Activated T-helper 1 cell treated with anti-CD3 and anti-CD28 coated beads, Interleukin-12 subunit alpha, Interleukin-12 subunit beta, Interleukin-2, Interleukin-4 antibody, amounts not matched to agents 30 ng/mL and 10 ng/mL and 1 ng/mL, durations not matched to agents 14 hours and 24 hours and 36 hours (primary cell): ENCODE measurements around the gene SRRD. TPM values are rescaled to one million over a fixed set of nuclear protein-coding genes. Genes with fewer than 3 reads are reported as not detected.

ENCODE experiments used
- DNase-seq: peaks from one replicate; pipeline ENCODE4 v3.0.0; 2021; ENCODE audit warnings: low spot score
- H3K27ac Mint-ChIP-seq: one replicate; pipeline ENCODE4 v1.8.0; 2021; ENCODE audit warnings: mild to moderate bottlenecking, mixed read lengths
- H3K27me3 Mint-ChIP-seq: one replicate; pipeline ENCODE4 v1.8.0; 2022; ENCODE audit warnings: mild to moderate bottlenecking, moderate library complexity, mixed read lengths; ENCODE audit not compliant: insufficient read depth
- H3K36me3 Mint-ChIP-seq: one replicate; pipeline ENCODE4 v1.8.0; 2021; ENCODE audit warnings: low read depth, mixed read lengths
- H3K4me1 Mint-ChIP-seq: one replicate; pipeline ENCODE4 v1.8.0; 2021; ENCODE audit warnings: low read depth, mixed read lengths
- H3K4me3 Mint-ChIP-seq: one replicate; pipeline ENCODE4 v1.8.0; 2021; ENCODE audit warnings: mild to moderate bottlenecking, moderate library complexity, mixed read lengths
- H3K9me3 Mint-ChIP-seq: one replicate; pipeline ENCODE4 v1.8.0; 2021; ENCODE audit warnings: mixed read lengths
- intact Hi-C: fragments of 100-400 bp; cut with micrococcal nuclease; formaldehyde crosslinking; loops from one replicate; pipeline ENCODE4 v1.15.1; 2024
- total RNA-seq: library from RNA; stranded (reverse); gene quantifications from 2 replicates; pipeline ENCODE4 v1.2.3, GENCODE V29; 2022

The SRRD gene
- total RNA-seq, 1 donor from 2014 or later: 34.8 TPM

- Mint-ChIP-seq H3K4me3 (no peak overlapping the region), H3K9me3 (no peaks in the 10 kb centered on the region), H3K27me3 (no peaks in the 10 kb centered on the region), H3K4me1 (no peaks in the 10 kb centered on the region), H3K27ac (no peak overlapping the region), H3K36me3 (peaks cover 22% of the 10 kb centered on the region)
- intact Hi-C loops: no loop called here
- no peak for DNase-seq
Observed at GRCh38 chr22:26446808-26447515, 36.7 kb upstream of the SRRD start.

DNA sequence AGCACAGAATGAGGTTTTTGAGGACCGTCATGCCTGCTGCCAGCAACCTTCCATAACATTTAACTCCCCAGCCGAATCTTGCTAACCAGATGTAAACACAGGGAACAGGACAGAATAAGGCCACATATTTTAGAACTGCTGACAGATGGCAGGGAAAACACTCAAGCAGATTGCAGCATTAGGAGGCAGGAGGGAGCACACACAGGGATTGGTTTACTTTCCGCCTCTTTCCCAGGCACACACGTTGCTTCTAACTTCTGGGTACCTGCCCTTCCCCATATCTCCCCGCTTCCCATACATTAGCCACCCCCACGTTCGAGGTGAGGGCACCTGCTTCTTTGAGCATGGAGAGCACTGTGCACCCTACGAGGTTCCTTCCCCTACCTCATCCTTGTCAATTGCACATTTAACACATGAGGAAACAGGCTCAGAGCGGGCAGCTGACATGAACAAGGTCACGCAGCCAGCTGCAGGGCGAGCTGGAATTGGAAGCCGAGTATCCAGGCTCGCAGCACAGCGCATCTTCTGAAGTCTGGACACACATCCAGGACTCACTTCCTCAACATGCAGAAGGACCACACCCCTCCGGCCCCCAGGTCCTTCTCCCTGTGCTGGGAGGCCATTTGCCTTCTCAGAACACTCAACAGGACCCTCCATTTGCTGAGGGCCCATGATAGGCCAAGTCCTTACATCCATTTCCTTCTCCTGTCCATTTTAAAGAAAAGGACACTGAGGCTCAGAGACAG, 35.9 kb upstream of the SRRD start:
- Mint-ChIP-seq H3K27me3 (no peaks in the 10 kb centered on the region), H3K4me3 (no peak overlapping the region), H3K4me1 (no peaks in the 10 kb centered on the region), H3K36me3 (peaks cover 21% of the 10 kb centered on the region), H3K27ac (no peak overlapping the region), H3K9me3 (no peaks in the 10 kb centered on the region)
- no peak for DNase-seq
- intact Hi-C loops: no loop called here

DNA sequence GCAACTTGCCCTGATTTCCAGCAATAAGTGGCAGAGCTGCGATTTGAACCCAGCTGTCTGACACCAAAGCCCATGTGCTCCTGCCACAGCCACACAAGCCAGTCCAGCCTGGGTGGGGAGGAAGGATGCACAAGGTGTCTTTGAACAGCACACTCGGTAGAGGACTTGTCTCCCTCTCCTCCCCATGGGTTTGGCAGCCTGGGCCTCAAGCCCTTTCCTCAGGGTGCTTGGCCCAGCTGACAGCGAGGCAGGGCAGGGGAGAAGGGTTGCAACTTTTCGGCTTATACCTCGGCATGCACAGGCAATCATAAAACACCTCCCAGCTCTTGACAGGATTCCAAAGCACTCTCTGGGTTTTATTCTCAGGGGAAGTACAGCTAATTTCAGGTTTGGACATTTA, 35.3 kb upstream of the SRRD start:
- H3K27me3 Mint-ChIP-seq: no peaks in the 10 kb centered on the region
- H3K27ac Mint-ChIP-seq: no peak overlapping the region
- H3K36me3 Mint-ChIP-seq: peaks cover 22% of the 10 kb centered on the region
- H3K9me3 Mint-ChIP-seq: no peaks in the 10 kb centered on the region
- no peak for DNase-seq
- no peaks in the 10 kb centered on the region for H3K4me1 Mint-ChIP-seq
- intact Hi-C loops: no loop called here
- H3K4me3 Mint-ChIP-seq: no peak overlapping the region

GRCh38 chr22:26448941-26449340, 34.7 kb upstream of the SRRD start:
- DNase-seq: no peak
- Mint-ChIP-seq H3K4me1 (no peaks in the 10 kb centered on the region), H3K36me3 (peaks cover 19% of the 10 kb centered on the region), H3K9me3 (no peaks in the 10 kb centered on the region), H3K27me3 (no peaks in the 10 kb centered on the region), H3K27ac (no peak overlapping the region), H3K4me3 (no peak overlapping the region)
- intact Hi-C loops: no loop called here

GRCh38 chr22:26450453-26451185, 33.1 kb upstream of the SRRD start:
- Mint-ChIP-seq H3K27me3 (no peaks in the 10 kb centered on the region), H3K4me1 (no peaks in the 10 kb centered on the region), H3K27ac (no peak overlapping the region), H3K4me3 (no peak overlapping the region), H3K9me3 (no peaks in the 10 kb centered on the region), H3K36me3 (peaks cover 18% of the 10 kb centered on the region)
- DNase-seq: no peak
- intact Hi-C loops: no loop called here

DNA sequence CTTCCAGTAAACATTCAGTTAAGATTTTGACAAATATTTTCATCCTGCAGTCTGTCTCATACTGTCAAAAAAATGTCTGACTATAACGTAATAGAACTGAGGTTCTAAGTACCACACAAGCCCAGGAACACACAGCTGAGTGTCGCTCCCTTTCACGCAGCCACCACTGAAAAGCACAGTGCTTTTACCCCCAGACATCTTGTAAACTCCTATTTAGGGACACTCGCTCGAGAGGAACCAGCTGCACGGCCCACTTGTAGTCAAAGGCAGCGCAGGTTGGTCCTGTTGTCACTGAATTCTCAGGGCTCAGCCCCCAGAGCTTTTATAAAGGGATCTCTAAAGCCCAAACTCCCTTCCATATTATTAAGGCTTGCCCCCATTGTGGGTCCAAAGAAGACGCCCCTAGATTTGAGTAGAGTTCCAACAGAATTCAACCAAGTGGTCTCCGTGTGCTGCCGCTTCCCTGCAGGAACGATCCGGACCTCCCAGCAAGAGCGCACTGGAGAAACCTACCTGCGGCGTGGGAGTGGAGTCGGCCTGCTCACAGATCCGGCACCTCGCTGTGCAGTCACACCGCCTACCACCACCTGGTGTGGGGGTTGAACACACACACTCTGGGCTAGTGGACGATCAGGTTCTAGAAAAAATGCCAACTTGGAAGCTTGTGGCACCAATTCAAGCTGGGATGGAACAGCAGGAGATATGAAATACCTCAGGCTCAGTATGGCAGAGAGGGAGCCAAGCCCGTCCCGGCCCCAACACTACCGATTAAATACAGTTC, 31.3 kb upstream of the SRRD start:
- DNase-seq: no peak
- no peak overlapping the region for H3K4me3 Mint-ChIP-seq
- intact Hi-C loops: no loop called here
- H3K27ac Mint-ChIP-seq: no peak overlapping the region
- H3K4me1 Mint-ChIP-seq: no peaks in the 10 kb centered on the region
- H3K27me3 Mint-ChIP-seq: no peaks in the 10 kb centered on the region
- peaks cover 18% of the 10 kb centered on the region for H3K36me3 Mint-ChIP-seq
- no peaks in the 10 kb centered on the region for H3K9me3 Mint-ChIP-seq

DNA sequence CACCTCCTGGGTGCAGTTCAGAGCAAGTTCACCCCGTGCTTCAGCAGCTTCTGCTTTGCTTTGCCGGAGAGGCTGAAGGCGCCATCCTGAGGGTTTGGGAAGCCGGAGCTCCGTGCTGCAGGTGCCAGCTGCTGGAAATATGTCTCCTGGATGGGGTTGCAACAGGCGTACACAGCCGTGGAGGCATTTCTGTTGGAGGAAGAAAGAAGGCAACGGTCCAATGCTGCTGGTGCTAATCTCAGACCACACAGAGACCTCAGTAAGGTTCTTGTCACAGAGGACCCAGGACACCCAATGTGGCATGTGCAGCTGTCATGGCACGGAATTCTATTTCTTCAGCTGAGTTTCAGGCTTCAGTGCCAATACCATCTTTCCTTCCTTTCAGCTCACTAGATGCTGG, 30.5 kb upstream of the SRRD start:
- H3K36me3 Mint-ChIP-seq: peaks cover 19% of the 10 kb centered on the region
- no peak for DNase-seq
- no peaks in the 10 kb centered on the region for H3K9me3 Mint-ChIP-seq
- intact Hi-C loops: no loop called here
- H3K27me3 Mint-ChIP-seq: no peaks in the 10 kb centered on the region
- no peak overlapping the region for H3K27ac Mint-ChIP-seq
- no peak overlapping the region for H3K4me3 Mint-ChIP-seq
- H3K4me1 Mint-ChIP-seq: no peaks in the 10 kb centered on the region

DNA sequence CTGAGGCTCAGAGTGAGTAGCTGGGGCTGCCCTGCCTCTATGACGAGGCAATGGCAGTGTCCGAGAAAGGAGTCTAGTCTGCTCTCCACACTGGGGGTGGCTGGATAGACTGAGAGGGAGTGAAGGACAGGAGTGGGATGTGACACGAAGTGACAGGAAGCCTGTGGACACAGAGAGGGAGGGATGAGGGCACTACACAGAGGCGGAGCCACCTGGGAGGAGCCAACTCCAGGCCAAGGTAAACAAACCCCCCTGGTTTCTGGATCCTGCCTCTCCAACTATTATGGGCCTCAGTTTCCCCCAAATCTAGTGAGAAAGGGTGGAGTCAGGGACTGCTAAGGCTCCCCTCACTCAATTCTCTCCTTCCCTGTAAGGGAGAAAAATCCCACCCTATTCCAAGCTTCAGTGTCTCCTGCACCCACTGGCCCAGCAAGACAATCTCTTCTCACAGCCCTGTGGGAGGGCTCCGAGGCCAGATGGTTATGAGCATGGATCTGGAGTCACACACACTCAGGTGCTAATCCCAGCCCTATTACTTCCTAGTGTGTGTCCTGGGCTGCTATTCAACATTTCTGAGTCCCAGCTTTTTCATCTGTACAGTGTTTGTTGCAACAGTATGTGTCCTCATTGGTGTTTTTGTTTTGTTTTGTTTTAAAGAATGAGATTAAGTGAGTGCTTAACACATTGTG, 29.7 kb upstream of the SRRD start:
- H3K36me3 Mint-ChIP-seq: peaks cover 21% of the 10 kb centered on the region
- H3K9me3 Mint-ChIP-seq: no peaks in the 10 kb centered on the region
- H3K27me3 Mint-ChIP-seq: no peaks in the 10 kb centered on the region
- no peaks in the 10 kb centered on the region for H3K4me1 Mint-ChIP-seq
- intact Hi-C loops: no loop called here
- H3K4me3 Mint-ChIP-seq: no peak overlapping the region
- DNase-seq: no peak
- no peak overlapping the region for H3K27ac Mint-ChIP-seq

DNA sequence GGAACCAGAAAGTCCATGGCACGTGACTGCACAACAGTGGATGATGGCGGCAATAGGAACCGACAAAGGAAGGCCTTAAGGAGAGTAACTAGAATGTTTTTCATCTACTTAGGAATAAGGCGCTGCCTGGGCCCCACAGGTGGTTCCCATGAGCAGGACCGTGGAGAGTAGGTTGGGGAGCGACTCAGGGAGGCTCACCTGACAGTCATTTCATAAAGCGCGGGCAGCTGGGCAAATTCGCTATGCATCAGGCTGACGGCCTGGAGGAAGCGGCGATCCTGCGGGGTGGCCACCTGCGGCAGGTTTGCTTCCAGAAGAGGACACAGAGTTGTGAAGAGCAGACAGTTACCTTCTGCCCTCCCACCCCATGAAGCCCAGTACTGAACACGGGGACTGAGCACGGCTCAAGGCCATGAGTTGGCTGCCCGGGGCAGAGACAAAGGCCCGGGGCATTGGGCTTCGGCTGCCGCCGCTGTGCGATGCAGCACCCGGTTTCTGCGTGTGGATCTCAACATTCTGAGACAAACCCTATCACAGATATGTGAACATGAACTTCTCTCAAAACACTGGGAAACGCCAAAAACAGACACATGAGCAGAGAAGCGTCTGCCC, 25.9 kb upstream of the SRRD start:
- H3K27ac Mint-ChIP-seq: no peak overlapping the region
- H3K4me1 Mint-ChIP-seq: no peaks in the 10 kb centered on the region
- no peaks in the 10 kb centered on the region for H3K9me3 Mint-ChIP-seq
- no peak for DNase-seq
- H3K36me3 Mint-ChIP-seq: peaks cover 21% of the 10 kb centered on the region
- intact Hi-C loops: no loop called here
- H3K27me3 Mint-ChIP-seq: no peaks in the 10 kb centered on the region
- no peak overlapping the region for H3K4me3 Mint-ChIP-seq

GRCh38 chr22:26460202-26460601, 23.5 kb upstream of the SRRD start:
- H3K36me3 Mint-ChIP-seq: peaks cover 24% of the 10 kb centered on the region

DNA sequence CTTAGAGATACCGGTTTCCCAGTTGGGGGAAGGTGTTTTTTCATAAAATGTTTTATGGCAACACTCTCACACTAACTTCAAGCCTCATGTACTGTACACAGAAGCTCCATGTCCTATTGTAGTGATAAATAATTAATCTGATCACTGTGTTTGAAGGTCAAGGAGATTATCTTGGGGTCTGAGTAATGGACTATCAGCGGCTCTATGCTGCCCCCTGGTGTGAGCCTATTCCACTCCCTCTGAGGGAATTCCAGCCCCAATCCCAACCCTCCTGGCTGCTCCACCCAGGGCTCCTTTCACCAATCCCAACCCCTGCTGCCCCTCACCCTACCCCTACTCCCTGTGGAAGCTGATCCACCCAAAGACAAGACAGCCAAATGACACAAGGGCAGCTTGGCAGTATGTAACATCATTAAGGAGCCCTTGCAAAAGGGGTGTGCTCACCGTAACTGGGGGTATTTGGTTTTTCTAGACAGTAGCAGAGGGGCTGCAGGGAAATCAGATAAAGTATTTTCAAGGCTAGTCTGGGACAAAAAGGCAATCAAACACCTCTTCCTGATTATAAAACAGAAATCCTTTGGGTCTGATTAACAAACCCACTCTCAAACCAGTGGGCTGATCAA, 22.4 kb upstream of the SRRD start:
- no peak overlapping the region for H3K4me3 Mint-ChIP-seq
- H3K9me3 Mint-ChIP-seq: no peaks in the 10 kb centered on the region
- no peaks in the 10 kb centered on the region for H3K27me3 Mint-ChIP-seq
- H3K27ac Mint-ChIP-seq: no peak overlapping the region
- DNase-seq: peak; percentile 16
- H3K36me3 Mint-ChIP-seq: peaks cover 30% of the 10 kb centered on the region
- intact Hi-C loops: loop anchor here (1.0 to 2.0 kb wide), 4 partner anchors 30 to 101 kb away; no protein-coding TSS in a partner anchor
- no peaks in the 10 kb centered on the region for H3K4me1 Mint-ChIP-seq

More at GRCh38 chr22:26460202-26460601, 23.5 kb upstream of the SRRD start:
- Mint-ChIP-seq H3K27me3 (no peaks in the 10 kb centered on the region), H3K9me3 (no peaks in the 10 kb centered on the region), H3K27ac (no peak overlapping the region), H3K4me1 (no peaks in the 10 kb centered on the region), H3K4me3 (no peak overlapping the region)
- intact Hi-C loops: loop anchor here (2.0 kb wide), 1 partner anchor 29 kb away; no protein-coding TSS in a partner anchor
- DNase-seq: no peak
